CD14-positive monocyte (primary cell): ENCODE data around the gene WWTR1. TPM values are rescaled to one million over a fixed set of nuclear protein-coding genes. Genes with fewer than 3 reads are reported as not detected.

Experiments used
- DNase-seq, 3 donors: peaks; one replicate each; pipeline ENCODE4 v3.0.0-alpha.2; 2011 to 2022
- H2AFZ ChIP-seq: 2 replicates; pipeline ENCODE4 v1.6.0; 2012; ENCODE audit warnings: mild to moderate bottlenecking, low read depth, low read length, inconsistent platforms; ENCODE audit not compliant: insufficient read depth, poor library complexity, severe bottlenecking
- H3K27ac ChIP-seq, 2 donors: 1 replicate in 1 of 2; 2 replicates in 1 of 2; pipeline ENCODE4 v1.5.1; 2012 to 2013; ENCODE audit warnings: low read length in 2 of 2, control low read depth in 1 of 2, inconsistent platforms in 1 of 2, low read depth in 1 of 2, mild to moderate bottlenecking in 1 of 2
- H3K27me3 ChIP-seq, 2 donors: one replicate each; pipeline versions ENCODE4 v1.6.0 to v1.6.1; 2011 to 2013; ENCODE audit warnings: low read length in 2 of 2; ENCODE audit not compliant: control insufficient read depth in 2 of 2, insufficient read depth in 2 of 2
- H3K36me3 ChIP-seq, 2 donors: replicated peaks in 1 of 2; 1 replicate in 1 of 2; 2 replicates in 1 of 2; pipeline versions ENCODE4 v1.5.1 to v1.6.1; 2012 to 2013; ENCODE audit warnings: low read length in 2 of 2, control low read depth in 1 of 2, inconsistent platforms in 1 of 2, mild to moderate bottlenecking in 1 of 2; ENCODE audit not compliant: insufficient read depth in 2 of 2, control insufficient read depth in 1 of 2
- H3K4me1 ChIP-seq, 2 donors: 1 replicate in 1 of 2; 2 replicates in 1 of 2; pipeline versions ENCODE4 v1.5.1 to v1.6.1; 2012 to 2013; ENCODE audit warnings: low read length in 2 of 2, control low read depth in 1 of 2, inconsistent platforms in 1 of 2, mild to moderate bottlenecking in 1 of 2, moderate library complexity in 1 of 2; ENCODE audit not compliant: insufficient read depth in 2 of 2, control insufficient read depth in 1 of 2
- H3K4me2 ChIP-seq: replicated peaks from 2 replicates; pipeline ENCODE3; 2012; ENCODE audit warnings: low read length, moderate library complexity, mild to moderate bottlenecking; ENCODE audit not compliant: poor library complexity, severe bottlenecking; ENCODE audit errors: extremely low read depth
- H3K4me3 ChIP-seq, 3 experiments: fragments of 200-600 bp in 1 of 3; sonication (generic) in 1 of 3; replicated peaks in 1 of 3; 1 replicate in 2 of 3; 2 replicates in 1 of 3; pipeline ENCODE4 v1.5.1; 2011 to 2013; ENCODE audit warnings: low read length in 3 of 3, mild to moderate bottlenecking in 3 of 3, control low read depth in 2 of 3, low read depth in 2 of 3, inconsistent platforms in 1 of 3, moderate library complexity in 1 of 3
- H3K79me2 ChIP-seq: 2 replicates; pipeline ENCODE4 v1.6.0; 2012; ENCODE audit warnings: mild to moderate bottlenecking, control low read depth, inconsistent platforms, low read length, moderate library complexity; ENCODE audit not compliant: insufficient read depth
- H3K9ac ChIP-seq: 2 replicates; pipeline ENCODE4 v1.6.0; 2017; ENCODE audit warnings: low read length, mild to moderate bottlenecking; ENCODE audit not compliant: insufficient read depth, poor library complexity, severe bottlenecking
- H3K9me3 ChIP-seq, 2 donors: replicated peaks in 1 of 2; 1 replicate in 1 of 2; 2 replicates in 1 of 2; pipeline versions ENCODE4 v1.5.1 to v1.6.1; 2012 to 2013; ENCODE audit warnings: low read length in 2 of 2, control low read depth in 1 of 2; ENCODE audit not compliant: control insufficient read depth in 1 of 2, insufficient read depth in 1 of 2
- H4K20me1 ChIP-seq: 2 replicates; pipeline ENCODE4 v1.6.0; 2012; ENCODE audit warnings: mild to moderate bottlenecking, low read length, control low read depth, moderate library complexity; ENCODE audit not compliant: insufficient read depth
- H3K27ac Mint-ChIP-seq, 7 donors: one replicate each; pipeline ENCODE4 v1.8.0; 2020; ENCODE audit warnings: mild to moderate bottlenecking in 7 of 7, mixed read lengths in 7 of 7, moderate library complexity in 6 of 7, inconsistent platforms in 2 of 7
- H3K27me3 Mint-ChIP-seq, 3 donors: one replicate each; pipeline ENCODE4 v1.8.0; 2021 to 2022; ENCODE audit warnings: low read depth in 3 of 3, mild to moderate bottlenecking in 3 of 3, mixed read lengths in 3 of 3, moderate library complexity in 3 of 3, inconsistent platforms in 1 of 3
- H3K36me3 Mint-ChIP-seq, 2 donors: one replicate each; pipeline ENCODE4 v1.8.0; 2020; ENCODE audit warnings: mixed read lengths in 2 of 2, inconsistent platforms in 1 of 2, mild to moderate bottlenecking in 1 of 2
- H3K4me1 Mint-ChIP-seq: one replicate; pipeline ENCODE4 v1.8.0; 2020; ENCODE audit warnings: mild to moderate bottlenecking, mixed read lengths
- H3K4me3 Mint-ChIP-seq, 2 donors: one replicate each; pipeline ENCODE4 v1.8.0; 2020; ENCODE audit warnings: mild to moderate bottlenecking in 2 of 2, mixed read lengths in 2 of 2, moderate library complexity in 1 of 2
- H3K9me3 Mint-ChIP-seq, 7 donors: one replicate each; pipeline ENCODE4 v1.8.0; 2020 to 2022; ENCODE audit warnings: mixed read lengths in 7 of 7, mild to moderate bottlenecking in 6 of 7, moderate library complexity in 6 of 7, inconsistent platforms in 2 of 7
- WGBS: methylation state at CpG from one replicate; pipeline ENCODE4 v1.1.5; 2013; ENCODE audit warnings: missing lambda C conversion rate; ENCODE audit not compliant: insufficient coverage; 5-methylcytosine and 5-hydroxymethylcytosine counted together
- intact Hi-C, 2 donors: fragments of 100-400 bp; cut with micrococcal nuclease; formaldehyde crosslinking; loops; one replicate each; pipeline versions ENCODE4 v1.15.0 to v1.15.1; 2023
- polyA plus RNA-seq, 3 donors: library from polyadenylated mRNA; depleted of rRNA in 1 of 3; unstranded in 2 of 3; stranded (reverse) in 1 of 3; fragments of 300-500 nt in 2 of 3; fragments of >200 nt in 1 of 3; fragmentation: Illumina TruSeq in 2 of 3; gene quantifications; 1 replicate in 2 of 3; 2 replicates in 1 of 3; pipeline ENCODE4 v1.2.3, GENCODE V29; 2012 to 2021
- TF ChIP-seq, protein P1 (sequence below): fragments of 200-600 bp; IDR thresholded peaks from one replicate; pipeline ENCODE4 v1.8.0; 2022; ENCODE audit warnings: antibody characterized with exemption, mild to moderate bottlenecking

WWTR1 gene
- polyA plus RNA-seq, 3 donors, result not detected

DNA sequence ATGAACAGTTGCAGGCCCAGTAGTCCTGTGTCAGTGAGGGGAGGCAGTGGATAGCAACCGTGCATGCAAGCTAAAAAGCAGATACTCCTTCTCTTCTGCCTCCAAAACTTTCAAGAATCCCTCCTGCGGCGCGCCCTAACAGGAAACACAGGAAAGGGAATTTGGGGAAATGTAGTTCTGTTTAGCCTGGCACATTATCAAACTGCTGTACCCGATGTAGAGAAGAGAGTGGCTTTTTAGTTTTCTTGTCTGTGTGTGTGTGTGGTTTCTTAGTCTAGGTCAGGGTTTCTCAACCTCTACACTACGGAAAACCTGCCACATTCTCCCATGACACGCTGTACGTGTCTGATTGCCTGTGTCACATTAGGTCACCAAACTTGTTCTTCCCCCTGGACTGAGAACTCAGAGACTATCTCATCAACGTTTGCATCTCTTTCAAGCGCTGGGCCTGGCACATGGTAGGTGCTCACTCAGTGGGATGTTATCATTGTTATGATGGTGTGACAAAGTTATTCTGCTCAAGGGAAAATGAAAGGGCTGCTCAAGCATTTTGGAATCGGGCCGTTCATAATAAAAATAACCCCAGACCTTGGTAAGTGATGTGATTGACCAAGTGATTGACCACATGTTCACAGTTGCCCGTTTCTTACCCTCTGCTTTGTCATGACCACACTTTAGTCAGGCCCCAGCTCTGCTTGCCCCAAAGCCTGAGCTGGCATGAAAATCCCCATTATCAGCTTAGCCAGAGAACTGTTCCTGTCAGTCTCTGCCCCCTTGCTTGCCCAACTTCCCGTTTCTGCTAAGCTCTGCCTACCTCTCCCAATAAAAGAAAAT, 150.1 kb downstream of the WWTR1 start:
- H3K4me3 Mint-ChIP-seq, result peak overlapping the region; percentile 70 to 93

DNA sequence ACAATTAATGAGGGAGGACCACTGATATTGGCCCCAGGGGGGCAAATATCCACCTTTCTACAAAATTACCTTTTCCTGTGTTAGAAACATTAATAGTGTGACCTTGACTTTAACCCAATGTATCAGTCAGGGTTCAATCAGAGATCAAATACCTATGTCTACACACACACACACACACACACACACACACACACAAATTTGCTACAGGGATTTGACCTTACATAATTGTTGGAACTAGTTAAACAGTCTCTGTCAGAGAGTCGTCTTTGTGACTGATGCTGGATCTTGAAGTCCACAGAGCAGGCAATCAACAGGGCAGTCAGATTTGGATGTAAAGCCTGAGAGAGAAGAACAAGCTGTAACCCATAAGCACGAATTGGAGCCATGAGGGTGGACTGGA, 150.9 kb downstream of the WWTR1 start:
- H3K9me3 ChIP-seq, result no peaks in the 10 kb centered on the region
- DNase-seq, result no peak
- peak overlapping the region; percentile 53 for H3K9ac ChIP-seq
- Mint-ChIP-seq H3K4me3 (peak overlapping the region; percentile 70 to 93), H3K27ac (peak overlapping the region; percentile 87 to 98 (median 97)), H3K27me3 (peaks cover 0 to 11% (median 7%) of the 10 kb centered on the region in 3 donors), H3K4me1 (peaks cover 22% of the 10 kb centered on the region), H3K36me3 (no peaks in the 10 kb centered on the region), H3K9me3 (peaks cover 0 to 2% (median 0%) of the 10 kb centered on the region in 7 donors)
- H3K36me3 ChIP-seq, result no peaks in the 10 kb centered on the region
- H2AFZ ChIP-seq, result peak overlapping the region; percentile 62
- 46% methylated on average over 2 of the region's 2 CpGs for WGBS
- H3K4me2 ChIP-seq, result peak overlapping the region; percentile 64
- H4K20me1 ChIP-seq, result no peaks in the 10 kb centered on the region
- peaks cover 0 to 4% of the 10 kb centered on the region in 2 donors for H3K27me3 ChIP-seq
- no peaks in the 10 kb centered on the region for H3K79me2 ChIP-seq
- TF ChIP-seq, protein P1, sequence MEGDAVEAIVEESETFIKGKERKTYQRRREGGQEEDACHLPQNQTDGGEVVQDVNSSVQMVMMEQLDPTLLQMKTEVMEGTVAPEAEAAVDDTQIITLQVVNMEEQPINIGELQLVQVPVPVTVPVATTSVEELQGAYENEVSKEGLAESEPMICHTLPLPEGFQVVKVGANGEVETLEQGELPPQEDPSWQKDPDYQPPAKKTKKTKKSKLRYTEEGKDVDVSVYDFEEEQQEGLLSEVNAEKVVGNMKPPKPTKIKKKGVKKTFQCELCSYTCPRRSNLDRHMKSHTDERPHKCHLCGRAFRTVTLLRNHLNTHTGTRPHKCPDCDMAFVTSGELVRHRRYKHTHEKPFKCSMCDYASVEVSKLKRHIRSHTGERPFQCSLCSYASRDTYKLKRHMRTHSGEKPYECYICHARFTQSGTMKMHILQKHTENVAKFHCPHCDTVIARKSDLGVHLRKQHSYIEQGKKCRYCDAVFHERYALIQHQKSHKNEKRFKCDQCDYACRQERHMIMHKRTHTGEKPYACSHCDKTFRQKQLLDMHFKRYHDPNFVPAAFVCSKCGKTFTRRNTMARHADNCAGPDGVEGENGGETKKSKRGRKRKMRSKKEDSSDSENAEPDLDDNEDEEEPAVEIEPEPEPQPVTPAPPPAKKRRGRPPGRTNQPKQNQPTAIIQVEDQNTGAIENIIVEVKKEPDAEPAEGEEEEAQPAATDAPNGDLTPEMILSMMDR, result no peak
- intact Hi-C loops, result no loop called here
- peaks cover 14 to 19% of the 10 kb centered on the region in 2 donors for H3K4me1 ChIP-seq
- H3K27ac ChIP-seq, result peak overlapping the region; percentile 26 to 80
- H3K4me3 ChIP-seq, result peak overlapping the region in 1 of 3 experiments; percentile 60

More for the DNA sequence above, 150.1 kb downstream of the WWTR1 start:
- DNase-seq, result peak; percentile 86 to 97 (median 91)
- no peaks in the 10 kb centered on the region for H3K36me3 ChIP-seq
- peaks cover 0 to 4% of the 10 kb centered on the region in 2 donors for H3K27me3 ChIP-seq
- H3K27ac Mint-ChIP-seq, result peak overlapping the region; percentile 87 to 98 (median 97)
- H3K9me3 Mint-ChIP-seq, result peaks cover 0 to 2% (median 0%) of the 10 kb centered on the region in 7 donors
- H3K36me3 Mint-ChIP-seq, result no peaks in the 10 kb centered on the region
- peak overlapping the region; percentile 26 to 80 for H3K27ac ChIP-seq
- TF ChIP-seq, protein P1, result no peak
- peak overlapping the region; percentile 53 for H3K9ac ChIP-seq
- intact Hi-C loops, result no loop called here
- no peaks in the 10 kb centered on the region for H3K79me2 ChIP-seq
- H3K9me3 ChIP-seq, result no peaks in the 10 kb centered on the region
- peak overlapping the region; percentile 62 for H2AFZ ChIP-seq
- H3K27me3 Mint-ChIP-seq, result peaks cover 5 to 15% (median 11%) of the 10 kb centered on the region in 3 donors
- no peaks in the 10 kb centered on the region for H4K20me1 ChIP-seq
- peak overlapping the region; percentile 64 for H3K4me2 ChIP-seq
- peak overlapping the region; percentile 13 to 60 (median 41) for H3K4me3 ChIP-seq
- WGBS, result 0% methylated on average over 5 of the region's 14 CpGs
- peaks cover 14 to 19% of the 10 kb centered on the region in 2 donors for H3K4me1 ChIP-seq
- peaks cover 29% of the 10 kb centered on the region for H3K4me1 Mint-ChIP-seq
